GM19351 (cell line): ENCODE measurements around the gene SOCS3.
"Not testable (repeated sequence)": the region's sequence is repeated elsewhere in the genome, so short reads cannot be mapped to it uniquely, and the experiment has no call there.

Experiments
- ATAC-seq: cut with Tn5 transposase; IDR thresholded peaks from one replicate; pipeline ENCODE4 v1.9.1; 2021; ENCODE audit warnings: mild to moderate bottlenecking, moderate library complexity; ENCODE audit not compliant: unreplicated experiment

SOCS3 gene

DNA sequence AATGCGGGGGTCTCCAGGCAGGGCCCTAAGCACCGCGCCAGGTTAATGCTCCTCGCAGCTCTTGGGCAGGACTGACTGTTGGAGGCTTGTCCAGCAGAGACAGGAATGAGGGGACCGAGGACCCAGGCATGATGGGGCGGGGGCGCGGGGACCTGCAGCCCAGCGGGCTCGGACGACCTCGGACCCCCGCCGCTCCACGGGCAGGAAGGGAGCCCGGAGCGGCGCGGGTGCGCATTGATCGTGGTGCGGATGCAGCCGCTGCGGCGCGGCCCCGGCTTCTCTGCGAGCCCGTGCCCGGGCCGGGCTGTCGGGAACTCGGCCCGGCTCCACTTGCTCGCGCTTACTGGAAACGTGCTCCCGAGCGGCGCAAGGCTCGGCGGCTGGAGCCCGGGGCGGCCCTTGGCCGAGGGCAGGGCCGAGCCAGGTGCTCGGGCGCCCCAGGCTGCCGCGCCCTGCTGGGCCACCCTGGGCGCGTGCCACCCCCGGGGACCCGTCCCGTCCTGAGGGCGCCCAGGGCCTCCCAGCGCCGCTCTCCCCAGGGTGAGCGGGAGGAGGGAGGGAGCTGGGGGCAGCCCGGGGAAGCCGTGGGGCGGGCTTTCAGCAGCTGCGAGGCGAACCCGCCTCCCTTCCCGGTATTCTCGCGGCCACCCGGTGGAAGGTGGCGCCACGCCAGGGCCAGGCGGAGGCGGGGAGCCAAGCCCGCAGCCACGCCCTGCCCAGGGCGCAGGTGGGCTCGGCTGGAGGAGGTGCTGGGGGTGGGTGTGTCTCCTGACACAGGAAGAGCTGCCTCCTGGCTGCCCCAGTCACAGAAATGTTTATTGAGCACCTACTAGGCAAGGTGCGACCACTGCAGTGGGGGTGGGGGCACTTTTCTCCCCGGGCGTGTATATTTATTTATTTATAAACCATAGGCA is 45.9 kb downstream of the SOCS3 start:
- no peak for ATAC-seq

GRCh38 chr17:78309659-78310255 is 50.1 kb downstream of the SOCS3 start:
- not testable (repeated sequence) for ATAC-seq

- no peak for ATAC-seq
Measured at GRCh38 chr17:78307887-78308638, 51.8 kb downstream of the SOCS3 start.

DNA sequence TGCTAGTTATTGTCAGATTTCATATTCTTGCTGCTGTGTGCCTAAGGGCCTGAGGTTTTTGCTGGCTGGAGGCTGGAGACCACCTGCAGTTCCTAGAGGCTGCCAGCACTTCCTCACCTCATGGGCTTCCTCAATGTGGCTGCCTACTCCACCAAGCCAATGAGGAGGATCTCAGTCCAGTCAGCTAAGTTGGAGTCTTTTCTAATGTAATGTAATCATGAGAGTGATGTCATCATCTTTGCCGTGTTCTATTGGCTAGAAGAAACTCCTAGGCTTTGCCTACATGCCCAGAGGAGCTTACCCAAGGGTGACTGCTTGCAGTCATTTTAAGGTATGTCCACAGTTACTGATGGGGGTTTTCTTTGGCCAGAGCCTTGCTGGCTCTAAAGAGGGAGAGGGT is 53.0 kb downstream of the SOCS3 start:
- ATAC-seq = no peak
